NCI-H1105 (cell line): Measurements from ENCODE around the gene RAD54L.
"Not testable (repeated sequence)": the region's sequence is repeated elsewhere in the genome, so short reads cannot be mapped to it uniquely, and the experiment has no call there.

Experiments
- DNase-seq: peaks from one replicate; lab custom pipeline; 2025; lab: John Stamatoyannopoulos, UW

The RAD54L gene

DNA sequence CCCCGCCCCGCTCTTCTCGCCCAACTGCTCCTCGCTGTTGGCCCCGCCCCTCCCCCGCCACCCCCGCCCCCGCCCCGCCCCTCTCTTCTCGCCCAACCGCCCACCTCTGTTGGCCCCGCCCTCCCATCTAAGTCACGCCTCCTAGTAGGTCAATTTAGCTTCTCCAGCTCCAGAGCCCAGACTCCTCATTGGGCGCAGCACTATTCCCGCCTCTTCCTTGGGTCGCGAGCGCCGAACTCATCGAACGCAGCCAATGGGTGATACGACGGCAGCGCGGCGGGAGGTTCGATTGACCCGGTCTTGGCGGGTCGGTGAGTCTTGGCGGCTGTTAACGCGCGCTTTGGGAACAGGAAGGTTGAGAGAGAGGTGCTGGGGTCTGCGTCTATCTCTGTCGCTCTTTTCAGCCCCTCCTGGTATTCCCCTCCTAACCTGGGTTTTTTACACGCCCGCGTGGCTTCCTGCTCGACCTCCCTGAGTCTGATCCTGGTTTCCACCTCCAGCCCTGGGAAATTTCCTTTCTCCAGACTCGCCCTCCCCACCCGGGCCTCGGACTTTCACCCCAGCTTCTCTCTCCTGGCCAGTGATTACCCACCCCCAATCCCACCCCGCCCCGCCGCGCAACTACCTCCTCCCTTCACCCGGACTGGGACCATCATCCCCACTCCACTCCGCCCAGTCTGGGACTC, at the start of gene RAD54L:
RAD54L (plus strand) TSS at position 328 of the 686 bp plus-strand sequence. CDS start 643 bp downstream, outside the sequence.
- DNase-seq: peak; percentile 99

DNA sequence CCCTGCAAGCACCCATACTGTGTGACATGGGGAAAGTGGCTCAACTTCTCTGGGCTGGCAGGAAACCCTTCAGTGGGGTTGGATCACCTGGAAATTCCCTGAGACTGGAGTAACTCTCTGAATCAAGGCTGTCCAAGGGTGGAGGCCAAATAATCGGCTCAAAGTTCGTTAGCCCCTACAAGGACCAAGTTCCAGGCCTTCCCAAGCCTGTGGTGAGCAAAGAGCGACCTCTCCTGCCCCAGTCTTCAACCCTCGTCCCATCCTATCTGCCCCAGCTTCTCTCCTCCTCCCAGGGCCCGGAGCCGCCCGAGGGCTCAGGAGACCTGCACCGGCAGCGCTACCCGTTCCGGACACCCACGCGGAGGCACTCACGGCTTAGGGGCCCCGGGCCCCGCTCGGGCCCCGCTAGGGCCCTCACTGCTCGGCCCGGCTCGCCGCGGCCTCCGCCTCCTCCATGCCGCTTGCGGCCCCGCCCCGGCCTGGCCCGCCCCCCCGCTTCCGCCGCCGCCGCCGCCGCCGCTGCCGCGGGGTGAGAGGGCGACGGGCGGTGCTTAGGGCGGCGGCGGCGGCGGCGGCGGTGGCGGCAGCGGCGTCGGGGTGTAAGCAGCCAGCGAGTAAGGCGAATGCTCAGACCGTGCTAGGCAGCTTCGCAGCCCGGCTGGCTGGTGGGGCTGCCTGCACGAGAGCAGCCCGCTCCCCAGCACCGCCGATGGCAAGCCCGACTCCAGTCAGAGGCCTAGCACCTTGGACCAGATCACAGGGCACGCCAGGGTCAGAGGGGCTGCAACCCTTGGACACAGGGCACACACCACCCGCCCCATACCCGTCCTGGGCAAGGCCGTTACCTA, 49.4 kb upstream of the RAD54L start, which contains the start of gene POMGNT1:
POMGNT1 (minus strand) TSS at position 471 of the 848 bp plus-strand sequence. CDS start 613 bp downstream, outside the sequence.
- DNase-seq: peak; percentile 53

DNA sequence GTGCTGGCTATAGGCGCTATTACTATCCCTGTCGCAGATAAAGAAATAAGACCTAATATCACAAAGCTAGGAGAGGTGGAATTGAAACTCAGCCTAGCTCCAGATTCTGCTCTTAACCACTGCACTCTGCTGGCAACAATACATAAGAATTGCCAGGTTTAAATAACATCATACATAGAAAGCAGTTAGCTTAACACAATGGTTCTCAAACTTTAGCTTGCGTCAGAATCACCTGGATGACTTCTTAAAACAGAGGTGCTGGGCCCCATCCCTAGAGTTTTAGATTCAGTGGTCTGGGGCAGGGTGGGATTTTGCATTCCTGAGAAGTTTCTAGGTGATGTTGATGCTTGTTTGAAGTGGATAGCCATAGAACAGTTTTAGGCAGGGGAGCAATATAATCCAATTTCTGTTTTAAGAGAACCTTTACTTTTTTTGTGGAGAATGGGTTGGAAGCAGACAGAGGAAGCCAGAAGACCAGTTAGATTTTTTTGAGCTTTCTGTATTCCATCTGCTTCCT, 48.3 kb upstream of the RAD54L start:
- no peak for DNase-seq

- no peak for DNase-seq
These were observed 43.7 kb upstream of the RAD54L start for GRCh38 chr1:46203738-46204405.

GRCh38 chr1:46204406-46204742, 43.2 kb upstream of the RAD54L start:
- DNase-seq: peak; percentile 22

GRCh38 chr1:46205141-46205540, 42.4 kb upstream of the RAD54L start:
- no peak for DNase-seq

DNA sequence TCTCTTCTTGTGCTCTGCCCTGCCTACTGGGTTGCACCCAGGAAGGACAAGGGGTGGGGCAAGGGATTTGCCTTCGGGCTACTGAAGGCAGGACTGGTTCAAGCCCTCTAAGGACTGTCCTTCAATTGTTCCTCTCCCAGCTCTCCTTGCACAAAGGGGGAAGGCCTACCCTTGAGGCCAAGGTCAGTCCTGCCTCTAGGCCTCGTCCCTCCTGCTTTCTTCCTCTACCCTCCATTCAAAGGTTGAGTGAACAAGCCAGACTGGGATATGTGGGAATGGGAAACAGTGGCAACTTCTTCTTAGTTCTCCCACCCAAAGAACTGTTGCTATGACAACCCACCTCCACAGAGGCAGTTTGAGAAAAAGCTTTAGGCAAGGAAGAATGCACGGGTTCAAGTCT, 41.8 kb upstream of the RAD54L start:
- DNase-seq: no peak

DNA sequence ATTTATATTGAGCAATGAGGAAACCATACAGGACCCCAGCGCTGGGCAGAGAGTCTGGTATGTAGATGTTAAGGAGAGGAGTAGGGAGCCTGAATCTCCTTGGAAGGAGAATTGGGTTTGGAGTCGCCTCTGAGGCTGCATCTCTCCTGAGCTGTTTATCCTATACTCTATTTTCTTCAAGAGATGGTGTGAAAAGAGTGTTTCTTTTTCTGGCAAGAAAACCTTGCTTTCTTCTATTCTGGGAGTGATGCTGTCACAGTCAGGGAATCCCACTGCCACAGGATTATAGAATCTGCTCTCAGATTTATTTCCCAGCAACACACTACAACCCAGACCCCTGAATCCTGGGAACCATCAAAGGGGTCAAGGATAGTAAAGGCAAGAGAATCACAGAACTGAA, 41.2 kb upstream of the RAD54L start:
- no peak for DNase-seq

DNA sequence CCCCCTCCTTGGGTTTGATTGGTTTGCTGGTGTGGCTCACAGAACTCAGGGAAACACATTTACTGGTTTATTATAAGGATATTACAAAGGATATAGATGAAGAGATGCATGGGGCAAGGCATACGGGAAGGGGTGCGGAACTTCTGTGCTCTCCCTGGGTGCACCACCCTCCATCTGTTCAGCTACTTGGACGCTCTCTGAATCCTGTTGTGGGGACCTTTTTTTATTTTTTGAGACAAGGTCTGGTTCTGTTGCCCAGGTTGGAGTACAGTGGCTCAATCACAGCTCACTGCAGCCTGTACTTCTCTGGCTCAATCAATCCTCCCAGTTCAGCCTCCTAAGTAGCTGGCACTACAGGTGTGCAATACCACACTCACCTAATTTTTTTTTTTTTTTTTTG, 37.0 kb upstream of the RAD54L start:
- DNase-seq: no peak

GRCh38 chr1:46211051-46211450, 36.5 kb upstream of the RAD54L start:
- no peak for DNase-seq

DNA sequence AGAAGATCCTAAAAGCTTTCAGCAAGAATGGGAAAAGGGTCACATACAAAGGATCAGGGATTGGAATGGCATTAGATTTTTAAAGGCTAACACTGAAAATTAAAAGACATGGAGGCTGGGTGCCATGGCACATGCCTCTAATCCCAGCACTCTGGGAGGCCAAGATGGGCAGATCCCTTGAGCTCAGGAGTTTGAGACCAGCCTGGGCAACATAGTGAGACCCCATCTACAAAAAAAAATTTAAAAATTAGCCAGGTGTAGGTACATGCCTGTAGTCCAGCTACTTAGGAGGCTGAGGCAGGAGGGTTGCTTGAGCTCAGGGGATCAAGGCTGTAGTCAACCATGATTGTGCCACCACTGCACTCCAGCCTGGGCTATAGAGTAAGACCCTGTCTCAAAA, 32.1 kb upstream of the RAD54L start:
- DNase-seq: no peak

- DNase-seq: peak; percentile 91
These were observed 29.1 kb upstream of the RAD54L start for GRCh38 chr1:46218443-46218842.

- DNase-seq: peak; percentile 11
These were observed 27.7 kb upstream of the RAD54L start for GRCh38 chr1:46219551-46220520.

- no peak for DNase-seq
These were observed 26.8 kb upstream of the RAD54L start for GRCh38 chr1:46220808-46221207.

DNA sequence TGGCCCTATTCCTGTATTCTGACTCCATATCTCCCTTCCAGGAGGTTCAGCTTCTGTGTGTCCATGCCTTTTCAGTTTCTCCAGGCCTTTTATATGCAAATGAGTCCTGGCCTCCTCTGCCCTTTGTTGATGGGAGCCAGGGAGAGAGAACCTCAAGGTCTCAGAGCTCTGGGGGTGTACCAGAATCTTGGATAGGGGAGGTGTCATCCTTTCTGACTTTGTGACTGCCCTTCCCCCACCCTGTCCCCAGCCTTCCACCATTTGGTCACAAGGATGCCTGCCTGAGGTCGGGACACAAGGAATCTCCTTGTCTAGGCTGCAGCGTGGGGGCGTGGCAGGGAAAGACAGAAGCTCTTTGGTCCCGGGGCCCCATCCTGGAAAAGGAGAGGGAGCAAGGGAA, 25.8 kb upstream of the RAD54L start:
- no peak for DNase-seq

DNA sequence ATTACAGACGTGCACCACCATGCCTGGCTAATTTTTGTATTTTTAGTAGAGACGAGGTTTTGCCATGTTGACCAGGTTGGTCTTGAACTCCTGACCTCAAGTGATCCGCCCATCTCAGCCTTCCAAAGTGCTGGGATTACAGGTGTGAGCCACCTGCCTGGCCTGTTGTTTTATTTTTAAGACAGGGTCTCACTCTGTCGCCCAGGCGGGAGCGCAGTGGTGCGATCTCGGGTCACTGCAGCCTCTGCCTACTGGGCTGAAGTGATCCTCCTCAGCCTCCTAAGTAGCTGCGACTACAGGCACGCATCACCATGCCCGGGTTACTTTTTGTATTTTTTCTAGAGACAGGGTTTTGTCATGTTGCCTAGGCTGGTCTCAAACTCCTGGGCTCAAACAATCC, 24.5 kb upstream of the RAD54L start:
- not testable (repeated sequence) for DNase-seq

- DNase-seq: peak; percentile 58
These were observed 24.1 kb upstream of the RAD54L start for GRCh38 chr1:46223472-46223943.

GRCh38 chr1:46224966-46225365, 22.6 kb upstream of the RAD54L start:
- DNase-seq: no peak

DNA sequence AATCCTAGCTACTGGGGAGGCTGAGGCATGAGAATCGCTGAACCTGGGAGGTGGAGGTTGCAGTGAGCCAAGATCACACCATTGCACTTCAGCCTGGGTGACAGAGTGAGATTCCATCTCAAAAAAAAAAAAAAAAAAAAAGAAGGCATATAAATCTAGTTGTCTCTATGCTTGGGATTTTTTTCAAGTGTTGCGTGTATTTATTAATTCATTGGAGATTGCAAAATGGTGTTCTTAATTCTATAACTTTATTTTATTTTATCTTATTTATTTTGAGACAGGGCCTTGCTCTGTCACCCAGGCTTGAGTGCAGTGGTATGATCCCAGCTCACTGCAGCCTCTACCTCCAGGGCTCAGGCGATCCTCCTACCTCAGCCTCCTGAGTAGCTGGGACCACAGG, 16.3 kb upstream of the RAD54L start:
- not testable (repeated sequence) for DNase-seq

GRCh38 chr1:46236882-46237281, 10.7 kb upstream of the RAD54L start:
- DNase-seq: no peak

DNA sequence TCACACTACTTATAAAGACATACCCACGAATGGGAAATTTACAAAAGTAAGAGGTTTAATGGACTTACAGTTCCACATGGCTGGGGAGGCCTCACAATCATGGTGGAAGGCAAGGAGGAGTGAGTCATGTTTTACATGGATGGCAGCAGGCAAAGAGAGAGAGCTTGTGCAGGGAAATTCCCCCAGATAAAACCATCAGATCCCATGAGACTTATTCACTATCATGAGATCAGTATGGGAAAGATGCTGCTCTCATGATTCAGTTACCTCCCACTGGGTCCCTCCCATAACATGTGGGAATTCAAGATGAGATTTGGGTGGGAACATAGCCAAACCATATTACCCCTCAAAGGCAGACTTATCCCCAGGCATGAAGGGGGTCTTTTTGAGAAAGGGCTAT, 8.7 kb upstream of the RAD54L start:
- not testable (repeated sequence) for DNase-seq
